Activated T-cell treated with anti-CD3 and anti-CD28 coated beads, Interleukin-2, amount 50 U/mL, for 48 hours (primary cell): Measurements from ENCODE around the gene LCMT2.

Experiments
- DNase-seq, 2 experiments: peaks; one replicate each; pipeline ENCODE4 v3.0.0-alpha.2; 2020

LCMT2 gene

GRCh38 chr15:43329960-43330779, at the start of gene LCMT2:
LCMT2 (minus strand) TSS chr15:43330573; CDS start chr15:43330489, 84 bp downstream.
- DNase-seq = peak; percentile 93

- DNase-seq = no peak
Measured at GRCh38 chr15:43378601-43379000, 48.2 kb upstream of the LCMT2 start.

- DNase-seq = peak; percentile 27 to 41
Measured at GRCh38 chr15:43376017-43376705, 45.8 kb upstream of the LCMT2 start.

- DNase-seq = peak; percentile 87 to 88
Measured at GRCh38 chr15:43370975-43371974, 40.9 kb upstream of the LCMT2 start, which contains the start of the genes TUBGCP4 and ZSCAN29. TUBGCP4 (plus strand) TSS chr15:43371101; CDS start chr15:43371355, 254 bp downstream. ZSCAN29 (minus strand) TSS chr15:43371043; CDS start chr15:43369913, 1,130 bp downstream.

GRCh38 chr15:43370310-43370974, 40.1 kb upstream of the LCMT2 start:
- no peak for DNase-seq

GRCh38 chr15:43361313-43361903, 31.0 kb upstream of the LCMT2 start:
- DNase-seq = no peak

- no peak for DNase-seq
Measured at GRCh38 chr15:43360821-43361220, 30.4 kb upstream of the LCMT2 start.

- DNase-seq = no peak
Measured at GRCh38 chr15:43352693-43353382, 22.5 kb upstream of the LCMT2 start.

- no peak for DNase-seq
Measured at GRCh38 chr15:43347114-43347513, 16.7 kb upstream of the LCMT2 start.

GRCh38 chr15:43346305-43346704, 15.9 kb upstream of the LCMT2 start:
- no peak for DNase-seq

- no peak for DNase-seq
Measured at GRCh38 chr15:43330780-43331087, 361 bp upstream of the LCMT2 start.

GRCh38 chr15:43329217-43329959, 985 bp downstream of the LCMT2 start:
- peak in 1 of 2 experiments; percentile 22 for DNase-seq

GRCh38 chr15:43325039-43325684, 5.2 kb downstream of the LCMT2 start:
- DNase-seq = no peak

- no peak for DNase-seq
Measured at GRCh38 chr15:43318990-43319771, 11.2 kb downstream of the LCMT2 start.

GRCh38 chr15:43317566-43318184, 12.7 kb downstream of the LCMT2 start:
- DNase-seq = no peak

GRCh38 chr15:43316971-43317346, 13.4 kb downstream of the LCMT2 start:
- no peak for DNase-seq

- DNase-seq = no peak
Measured at GRCh38 chr15:43316016-43316970, 14.1 kb downstream of the LCMT2 start.
